Breast epithelium (tissue), 3 donors: ENCODE measurements around the gene ZFYVE16.
"Not testable (repeated sequence)": the region's sequence is repeated elsewhere in the genome, so short reads cannot be mapped to it uniquely, and the experiment has no call there.

Experiments used
- CTCF ChIP-seq, 3 donors: fragments of 450-650 bp; IDR thresholded peaks; one replicate each; pipeline ENCODE4 v1.5.1; 2016 to 2017; ENCODE audit warnings: antibody characterized with exemption in 3 of 3, mild to moderate bottlenecking in 3 of 3, moderate library complexity in 3 of 3
- POLR2AphosphoS5 ChIP-seq, 3 donors: sonication (generic); formaldehyde crosslinking; IDR thresholded peaks; one replicate each; pipeline ENCODE4 v1.6.1; 2017; ENCODE audit warnings: antibody characterized with exemption in 3 of 3

DNA sequence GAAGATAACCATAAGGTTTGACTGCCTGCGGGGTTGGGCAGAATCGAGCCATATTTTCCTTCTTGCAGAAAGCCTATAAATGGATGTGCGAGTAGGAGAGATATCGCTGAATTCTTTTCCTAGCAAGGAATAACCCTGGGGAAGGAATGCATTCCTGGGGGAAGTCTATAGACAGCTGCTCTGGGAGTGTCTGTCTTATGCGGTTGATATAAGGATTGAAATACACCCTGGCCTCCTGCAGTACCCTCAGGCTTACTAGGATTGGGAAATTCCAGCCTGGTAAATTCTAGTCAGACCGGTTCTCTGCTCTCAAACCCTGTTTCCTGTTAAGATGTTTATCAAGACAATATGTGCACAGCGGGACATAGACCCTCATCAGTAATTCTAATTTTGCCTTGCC is 85.6 kb downstream of the ZFYVE16 start:
- not testable (repeated sequence) for TF ChIP-seq CTCF, POLR2AphosphoS5 (IDR thresholded peaks at IDR 0.05)
